Panc1 (cell line): ENCODE data around the gene SLC35D2. TPM values are rescaled to one million over a fixed set of nuclear protein-coding genes. Genes with fewer than 3 reads are reported as not detected.

Experiments used
- ATAC-seq: fragments of 200-7000 bp; cut with Tn5 transposase; 2 replicates; pipeline ENCODE4 v1.9.1; 2020; ENCODE audit warnings: mild to moderate bottlenecking, moderate library complexity
- BruUV-seq: library from RNA; stranded (reverse); fragments of 400-500 nt; replicated peaks from 2 replicates; lab custom pipeline; 2021; lab: Mats Ljungman, UMichigan
- CTCF ChIA-PET: fragments of 300-600 bp; sonication (Branson Sonifier 250); formaldehyde crosslinking; loops from one replicate; lab custom pipeline; 2022; ENCODE audit warnings: antibody characterized with exemption; lab: Charles Lee
- POLR2A ChIA-PET: fragments of 300-600 bp; sonication (Branson Sonifier 250); formaldehyde crosslinking; loops from one replicate; lab custom pipeline; 2022; ENCODE audit warnings: antibody characterized with exemption; lab: Charles Lee
- DNase-seq: peaks from one replicate; pipeline ENCODE4 v3.0.0-alpha.2; 2010; ENCODE audit warnings: low read depth, low spot score
- H3K27ac ChIP-seq: 2 replicates; pipeline ENCODE4 v1.5.1; 2011; ENCODE audit warnings: mild to moderate bottlenecking, low read length, inconsistent platforms
- H3K27me3 ChIP-seq: fragments of 200-500 bp; sonication (Bioruptor generic); 2 replicates; pipeline ENCODE4 v1.6.0; 2014; ENCODE audit warnings: low read length, inconsistent platforms; ENCODE audit not compliant: control insufficient read depth, insufficient read depth
- H3K36me3 ChIP-seq: fragments of 200-500 bp; sonication (Bioruptor generic); 2 replicates; pipeline ENCODE4 v1.5.1; 2014; ENCODE audit warnings: inconsistent platforms, mild to moderate bottlenecking, low read length, moderate library complexity; ENCODE audit not compliant: control insufficient read depth, insufficient read depth
- H3K4me1 ChIP-seq: 2 replicates; pipeline ENCODE4 v1.5.1; 2011; ENCODE audit warnings: inconsistent platforms, mild to moderate bottlenecking, low read length, moderate library complexity; ENCODE audit not compliant: control insufficient read depth, insufficient read depth
- H3K4me3 ChIP-seq, 2 experiments: 2 replicates each; pipeline ENCODE4 v1.5.1; 2011 to 2012; ENCODE audit warnings: low read depth in 2 of 2, low read length in 2 of 2, mild to moderate bottlenecking in 2 of 2, inconsistent platforms in 1 of 2, moderate library complexity in 1 of 2
- H3K9me3 ChIP-seq: fragments of 200-500 bp; sonication (Bioruptor generic); 2 replicates; pipeline ENCODE4 v1.5.1; 2014; ENCODE audit warnings: low read depth, mild to moderate bottlenecking, inconsistent platforms, low read length, moderate library complexity; ENCODE audit not compliant: control insufficient read depth, insufficient read depth
- POLR2AphosphoS5 ChIP-seq: IDR thresholded peaks from 2 replicates; pipeline ENCODE4 v1.6.1; 2012; ENCODE audit warnings: mild to moderate bottlenecking, low read depth, low read length, moderate library complexity
- SIN3A ChIP-seq: IDR thresholded peaks from 2 replicates; pipeline ENCODE4 v1.6.1; 2012; ENCODE audit warnings: low read depth, mild to moderate bottlenecking, low read length, moderate library complexity, borderline replicate concordance; ENCODE audit not compliant: insufficient read depth
- TCF7L2 ChIP-seq: IDR thresholded peaks from 2 replicates; pipeline ENCODE4 v1.6.1; 2011; ENCODE audit warnings: mild to moderate bottlenecking, low read depth, low read length, inconsistent platforms
- in situ Hi-C: cut with HindIII; loops from 2 replicates; pipeline ENCODE4 v1.10.0; 2016; ENCODE audit warnings: low sequenced_read_pairs, low pct_unique_long_range_greater_than_20kb
- intact Hi-C: fragments of 100-400 bp; cut with micrococcal nuclease; formaldehyde crosslinking; loops from one replicate; pipeline ENCODE4 v1.10.0; 2022; ENCODE audit not compliant: unreplicated experiment
- total RNA-seq: library from RNA; stranded (reverse); gene quantifications from one replicate; pipeline ENCODE4 v1.2.1, GENCODE V29; 2021; ENCODE audit not compliant: unreplicated experiment
- TF ChIP-seq, protein P1 (sequence below): fragments of 450-650 bp; IDR thresholded peaks from 2 replicates; pipeline ENCODE4 v1.5.1; 2017; ENCODE audit warnings: mild to moderate bottlenecking
- TF ChIP-seq, protein P2 (sequence below), 2 experiments: IDR thresholded peaks; 2 replicates each; pipeline ENCODE4 v1.6.1; 2011 to 2012; ENCODE audit warnings: low read depth in 2 of 2, control low read depth in 1 of 2, low read length in 1 of 2, mild to moderate bottlenecking in 1 of 2, moderate library complexity in 1 of 2; ENCODE audit not compliant: insufficient read depth in 1 of 2

Gene SLC35D2
- total RNA-seq, 1 experiment from 2014 or later: 23.7 TPM

DNA sequence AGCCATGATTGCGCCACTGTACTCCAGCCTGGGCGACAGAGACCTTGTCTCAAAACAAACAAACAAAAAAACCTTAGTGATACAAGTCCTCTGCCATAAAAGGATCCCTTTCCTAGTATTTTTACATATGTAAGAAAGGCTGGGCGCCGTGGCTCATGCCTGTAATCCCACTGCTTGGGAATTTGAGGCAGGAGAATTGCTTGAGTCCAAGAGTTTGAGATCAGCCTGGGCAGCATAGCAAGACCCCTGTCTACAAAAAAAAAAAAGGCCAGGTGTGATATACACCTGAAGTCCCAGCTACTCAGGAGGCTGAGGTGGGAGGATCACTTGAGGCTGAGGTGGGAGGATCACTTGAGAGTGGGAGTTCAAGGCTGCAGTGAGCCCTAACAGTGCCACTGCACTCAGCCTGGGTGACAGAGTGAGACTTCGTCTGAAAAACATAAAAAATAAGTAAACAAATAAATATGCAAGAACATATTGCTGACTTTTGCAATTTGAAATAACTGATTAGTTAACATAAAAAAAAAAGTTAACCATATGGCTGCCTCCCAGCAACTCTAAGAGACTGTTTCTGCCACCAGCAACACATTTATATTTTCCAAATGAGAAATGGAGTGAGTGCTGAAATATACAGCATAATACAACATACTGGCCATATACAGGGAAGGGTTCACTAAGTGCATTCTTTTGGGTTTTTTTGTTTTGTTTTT lies 27.8 kb upstream of the SLC35D2 start:
- intact Hi-C loops: no loop called here

DNA sequence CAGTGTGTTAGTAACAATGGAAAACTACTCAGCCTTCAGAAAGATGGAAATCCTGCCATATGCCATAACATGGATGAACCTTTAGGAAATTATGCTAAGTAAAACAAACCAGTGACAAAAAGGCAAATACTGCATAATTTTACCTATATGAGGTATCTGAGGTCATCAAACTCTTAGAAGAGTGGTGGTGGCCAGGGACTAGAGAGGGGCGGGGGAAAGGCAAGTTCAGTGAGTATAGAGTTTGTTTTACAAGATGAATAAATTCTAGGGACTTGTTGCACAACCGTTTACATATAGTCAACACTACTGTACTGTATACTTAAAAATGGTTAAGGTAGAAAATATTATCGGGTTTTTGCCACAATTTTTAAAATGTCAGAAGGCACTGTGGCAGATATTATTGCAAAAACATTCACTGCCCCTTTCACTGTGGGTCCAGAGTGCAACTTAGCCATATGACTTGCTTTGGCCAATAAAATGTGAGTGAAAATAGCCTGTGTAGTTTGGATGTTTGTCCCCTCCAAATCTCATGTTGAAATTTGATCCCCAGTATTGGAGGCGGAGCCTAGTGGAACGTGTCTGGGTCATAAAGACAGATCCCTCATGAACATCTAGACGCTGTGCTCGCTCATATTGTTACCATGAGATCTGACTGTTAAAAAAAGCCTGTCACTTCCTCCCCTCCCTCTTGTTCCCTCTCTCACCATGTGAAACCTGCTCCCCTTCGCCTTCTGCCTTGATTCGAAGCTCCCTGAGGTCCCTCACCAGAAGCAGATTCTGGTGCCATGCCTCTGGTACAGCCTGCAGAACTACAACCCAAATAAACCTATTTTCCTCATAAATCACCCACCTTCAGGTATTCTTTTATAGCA lies 25.1 kb upstream of the SLC35D2 start:
- Histone ChIP-seq H3K4me1 (peaks cover 12% of the 10 kb centered on the region), H3K27ac (no peak overlapping the region), H3K27me3 (no peaks in the 10 kb centered on the region), H3K36me3 (no peaks in the 10 kb centered on the region), H3K9me3 (no peaks in the 10 kb centered on the region), H3K4me3 (no peak overlapping the region)
- no peak for TF ChIP-seq TCF7L2
- no peak for TF ChIP-seq SIN3A
- TF ChIP-seq, protein P1, sequence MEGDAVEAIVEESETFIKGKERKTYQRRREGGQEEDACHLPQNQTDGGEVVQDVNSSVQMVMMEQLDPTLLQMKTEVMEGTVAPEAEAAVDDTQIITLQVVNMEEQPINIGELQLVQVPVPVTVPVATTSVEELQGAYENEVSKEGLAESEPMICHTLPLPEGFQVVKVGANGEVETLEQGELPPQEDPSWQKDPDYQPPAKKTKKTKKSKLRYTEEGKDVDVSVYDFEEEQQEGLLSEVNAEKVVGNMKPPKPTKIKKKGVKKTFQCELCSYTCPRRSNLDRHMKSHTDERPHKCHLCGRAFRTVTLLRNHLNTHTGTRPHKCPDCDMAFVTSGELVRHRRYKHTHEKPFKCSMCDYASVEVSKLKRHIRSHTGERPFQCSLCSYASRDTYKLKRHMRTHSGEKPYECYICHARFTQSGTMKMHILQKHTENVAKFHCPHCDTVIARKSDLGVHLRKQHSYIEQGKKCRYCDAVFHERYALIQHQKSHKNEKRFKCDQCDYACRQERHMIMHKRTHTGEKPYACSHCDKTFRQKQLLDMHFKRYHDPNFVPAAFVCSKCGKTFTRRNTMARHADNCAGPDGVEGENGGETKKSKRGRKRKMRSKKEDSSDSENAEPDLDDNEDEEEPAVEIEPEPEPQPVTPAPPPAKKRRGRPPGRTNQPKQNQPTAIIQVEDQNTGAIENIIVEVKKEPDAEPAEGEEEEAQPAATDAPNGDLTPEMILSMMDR: no peak
- TF ChIP-seq, protein P2, sequence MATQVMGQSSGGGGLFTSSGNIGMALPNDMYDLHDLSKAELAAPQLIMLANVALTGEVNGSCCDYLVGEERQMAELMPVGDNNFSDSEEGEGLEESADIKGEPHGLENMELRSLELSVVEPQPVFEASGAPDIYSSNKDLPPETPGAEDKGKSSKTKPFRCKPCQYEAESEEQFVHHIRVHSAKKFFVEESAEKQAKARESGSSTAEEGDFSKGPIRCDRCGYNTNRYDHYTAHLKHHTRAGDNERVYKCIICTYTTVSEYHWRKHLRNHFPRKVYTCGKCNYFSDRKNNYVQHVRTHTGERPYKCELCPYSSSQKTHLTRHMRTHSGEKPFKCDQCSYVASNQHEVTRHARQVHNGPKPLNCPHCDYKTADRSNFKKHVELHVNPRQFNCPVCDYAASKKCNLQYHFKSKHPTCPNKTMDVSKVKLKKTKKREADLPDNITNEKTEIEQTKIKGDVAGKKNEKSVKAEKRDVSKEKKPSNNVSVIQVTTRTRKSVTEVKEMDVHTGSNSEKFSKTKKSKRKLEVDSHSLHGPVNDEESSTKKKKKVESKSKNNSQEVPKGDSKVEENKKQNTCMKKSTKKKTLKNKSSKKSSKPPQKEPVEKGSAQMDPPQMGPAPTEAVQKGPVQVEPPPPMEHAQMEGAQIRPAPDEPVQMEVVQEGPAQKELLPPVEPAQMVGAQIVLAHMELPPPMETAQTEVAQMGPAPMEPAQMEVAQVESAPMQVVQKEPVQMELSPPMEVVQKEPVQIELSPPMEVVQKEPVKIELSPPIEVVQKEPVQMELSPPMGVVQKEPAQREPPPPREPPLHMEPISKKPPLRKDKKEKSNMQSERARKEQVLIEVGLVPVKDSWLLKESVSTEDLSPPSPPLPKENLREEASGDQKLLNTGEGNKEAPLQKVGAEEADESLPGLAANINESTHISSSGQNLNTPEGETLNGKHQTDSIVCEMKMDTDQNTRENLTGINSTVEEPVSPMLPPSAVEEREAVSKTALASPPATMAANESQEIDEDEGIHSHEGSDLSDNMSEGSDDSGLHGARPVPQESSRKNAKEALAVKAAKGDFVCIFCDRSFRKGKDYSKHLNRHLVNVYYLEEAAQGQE (IDR thresholded peaks at IDR 0.05; ENCODE audit: insufficient read depth in 1 of 2, low read depth in 2 of 2, low read length in 1 of 2): no peak
- TF ChIP-seq POLR2AphosphoS5: no peak
- in situ Hi-C loops (no loop called here), intact Hi-C loops (no loop called here)
- ATAC-seq: 0 out of 2 replicates have a peak, but pooled peaks have one; percentile 22
- no TSS peak for BruUV-seq
- ChIA-PET POLR2A (no interaction called here), CTCF (interaction anchor here (0.6 kb wide), 1 partner anchor 232 kb away, joined by 6 read pairs; no protein-coding TSS in a partner anchor)
- DNase-seq: no peak

More for the DNA sequence above, 27.8 kb upstream of the SLC35D2 start:
- no peaks in the 10 kb centered on the region for H3K27me3 ChIP-seq
- CTCF ChIA-PET: no interaction called here
- no peak for ATAC-seq
- DNase-seq: no peak
- H3K27ac ChIP-seq: no peak overlapping the region
- BruUV-seq: no TSS peak
- TF ChIP-seq, protein P1: no peak
- TF ChIP-seq TCF7L2 (no peak), POLR2AphosphoS5 (no peak), SIN3A (no peak)
- TF ChIP-seq, protein P2 (IDR thresholded peaks at IDR 0.05; ENCODE audit: insufficient read depth in 1 of 2, low read depth in 2 of 2, low read length in 1 of 2): no peak
- peaks cover 16% of the 10 kb centered on the region for H3K4me1 ChIP-seq
- POLR2A ChIA-PET: no interaction called here
- H3K36me3 ChIP-seq: no peaks in the 10 kb centered on the region
- H3K9me3 ChIP-seq: no peaks in the 10 kb centered on the region
- no peak overlapping the region for H3K4me3 ChIP-seq
- in situ Hi-C loops: no loop called here
